Forelimb muscle (tissue), 1 donor: ENCODE results near the gene RFT1. TPM values are rescaled to one million over a fixed set of nuclear protein-coding genes. Genes with fewer than 3 reads are reported as not detected.

Experiments
- DNase-seq: peaks from one replicate; pipeline ENCODE4 v3.0.0-alpha.2; 2013; ENCODE audit warnings: low read depth
- polyA plus RNA-seq: library from polyadenylated mRNA; unstranded; fragments of 120-200 nt; gene quantifications from one replicate; pipeline ENCODE4 v1.2.1, GENCODE V29; 2013; ENCODE audit not compliant: insufficient read length

RFT1 gene
- polyA plus RNA-seq, 1 donor = 9.4 TPM

- DNase-seq = no peak
Observed at GRCh38 chr3:53126601-53127000, 3.6 kb downstream of the RFT1 start.

- no peak for DNase-seq
Observed at GRCh38 chr3:53123953-53124352, 6.3 kb downstream of the RFT1 start.

- no peak for DNase-seq
Observed at GRCh38 chr3:53123510-53123909, 6.7 kb downstream of the RFT1 start.

GRCh38 chr3:53122933-53123305 lies 7.3 kb downstream of the RFT1 start:
- DNase-seq = no peak

DNA sequence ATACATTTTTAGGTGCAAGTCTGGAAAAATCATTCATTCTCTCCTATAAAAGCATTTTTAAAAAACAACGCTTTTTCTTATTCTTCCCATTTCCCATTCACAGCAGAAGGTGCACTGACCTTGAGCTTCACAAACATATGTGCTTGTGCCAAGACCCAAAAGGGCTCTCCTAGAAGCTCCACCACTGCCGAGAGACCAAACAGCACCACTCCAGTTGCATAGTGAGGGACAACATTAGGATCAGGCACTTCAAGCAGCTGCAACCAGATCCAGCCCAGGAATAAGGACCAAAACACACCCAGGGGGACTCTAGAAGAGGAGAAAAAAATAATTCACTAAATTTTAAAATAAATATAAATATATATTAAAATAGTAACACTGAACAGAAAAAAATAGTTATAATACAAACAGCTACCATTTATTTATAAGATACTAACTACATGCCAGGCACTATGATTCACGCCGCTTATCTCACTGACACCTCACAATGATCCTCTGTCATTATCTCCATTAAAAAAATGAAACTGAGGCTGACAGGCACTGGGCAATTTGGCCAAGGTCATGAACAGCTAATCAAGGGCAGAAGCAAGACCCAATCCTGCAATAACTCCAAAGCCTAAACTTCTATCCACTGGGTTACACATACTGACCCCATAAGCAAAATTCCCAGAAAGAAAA lies 7.8 kb downstream of the RFT1 start:
- DNase-seq = no peak

DNA sequence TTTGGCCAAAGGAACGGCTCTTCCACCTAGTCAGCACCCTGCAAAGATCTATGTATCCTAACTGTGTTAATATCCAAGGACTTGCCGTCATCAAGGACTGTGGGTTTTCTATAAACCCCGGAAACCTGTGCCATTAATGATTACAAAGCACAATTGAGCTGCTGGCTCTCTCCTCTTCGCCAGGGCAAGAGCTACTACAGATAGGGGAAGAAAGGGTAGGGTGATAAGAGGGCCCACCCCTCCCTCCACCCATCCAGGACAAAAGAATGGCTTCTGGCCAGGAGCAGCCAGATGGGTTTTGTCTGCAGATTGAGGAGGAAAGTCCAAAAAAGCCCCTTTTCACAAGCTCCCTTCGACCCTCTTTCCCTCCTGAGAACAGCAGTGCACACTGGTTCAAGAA lies 9.9 kb downstream of the RFT1 start:
- DNase-seq = no peak

GRCh38 chr3:53116956-53117355 lies 13.3 kb downstream of the RFT1 start:
- no peak for DNase-seq

DNA sequence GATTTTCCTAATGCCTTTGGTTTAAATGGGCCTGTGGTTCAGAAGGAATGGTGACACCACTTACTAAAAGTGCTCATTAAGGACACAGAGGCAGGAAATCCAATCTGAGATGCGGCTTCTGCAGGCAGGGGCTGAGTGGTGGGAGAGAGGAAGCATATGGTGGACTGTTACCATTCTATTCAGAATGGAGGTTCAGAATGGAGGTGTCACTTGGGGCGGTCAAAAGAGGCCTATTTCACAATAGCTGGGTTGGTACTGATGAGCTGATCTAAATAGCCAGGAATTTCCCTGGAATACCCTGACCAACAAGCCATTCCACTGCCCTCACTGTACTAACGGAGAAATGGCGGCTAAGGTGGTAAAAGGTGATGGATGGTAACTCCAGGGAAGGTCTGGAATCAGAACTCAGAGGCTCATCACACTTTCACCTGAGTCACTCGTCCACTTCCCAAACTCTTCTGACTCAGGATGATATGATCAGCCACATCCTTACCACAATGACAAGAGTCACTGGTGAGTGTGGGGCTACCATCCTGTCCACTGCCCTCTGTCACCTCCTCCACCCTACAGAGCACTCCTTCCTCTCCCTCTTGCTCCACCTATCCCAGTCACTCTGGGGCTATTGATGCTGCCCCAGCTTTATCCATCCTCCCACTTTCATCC lies 15.7 kb downstream of the RFT1 start:
- no peak for DNase-seq

DNA sequence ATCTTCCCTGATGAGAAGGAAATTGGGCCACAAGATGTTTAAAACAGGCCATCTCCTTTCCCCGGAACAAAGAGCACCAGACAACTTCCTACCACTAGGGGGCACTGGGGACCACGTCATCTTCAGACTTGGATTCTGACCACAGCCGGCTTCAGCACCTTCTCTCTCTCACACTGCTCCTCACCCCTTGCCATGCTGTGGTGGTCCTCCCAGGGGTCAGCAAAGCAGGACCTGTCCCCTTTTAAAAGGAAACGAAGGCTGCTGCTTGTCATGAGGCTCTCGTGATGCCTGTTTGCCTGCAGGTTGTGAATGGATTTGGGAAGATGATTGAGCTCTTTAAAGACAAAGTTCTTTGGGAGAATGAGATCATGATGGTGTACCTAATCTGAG lies 16.2 kb downstream of the RFT1 start:
- DNase-seq = peak; percentile 59

- no peak for DNase-seq
Observed at GRCh38 chr3:53113293-53114010, 16.8 kb downstream of the RFT1 start.

GRCh38 chr3:53111822-53112221 lies 18.4 kb downstream of the RFT1 start:
- DNase-seq = no peak

- peak; percentile 60 for DNase-seq
Observed at GRCh38 chr3:53109891-53110771, 20.1 kb downstream of the RFT1 start.

GRCh38 chr3:53109190-53109589 lies 21.0 kb downstream of the RFT1 start:
- DNase-seq = no peak

- DNase-seq = no peak
Observed at GRCh38 chr3:53104762-53105161, 25.5 kb downstream of the RFT1 start.

GRCh38 chr3:53103397-53104296 lies 26.6 kb downstream of the RFT1 start:
- no peak for DNase-seq

DNA sequence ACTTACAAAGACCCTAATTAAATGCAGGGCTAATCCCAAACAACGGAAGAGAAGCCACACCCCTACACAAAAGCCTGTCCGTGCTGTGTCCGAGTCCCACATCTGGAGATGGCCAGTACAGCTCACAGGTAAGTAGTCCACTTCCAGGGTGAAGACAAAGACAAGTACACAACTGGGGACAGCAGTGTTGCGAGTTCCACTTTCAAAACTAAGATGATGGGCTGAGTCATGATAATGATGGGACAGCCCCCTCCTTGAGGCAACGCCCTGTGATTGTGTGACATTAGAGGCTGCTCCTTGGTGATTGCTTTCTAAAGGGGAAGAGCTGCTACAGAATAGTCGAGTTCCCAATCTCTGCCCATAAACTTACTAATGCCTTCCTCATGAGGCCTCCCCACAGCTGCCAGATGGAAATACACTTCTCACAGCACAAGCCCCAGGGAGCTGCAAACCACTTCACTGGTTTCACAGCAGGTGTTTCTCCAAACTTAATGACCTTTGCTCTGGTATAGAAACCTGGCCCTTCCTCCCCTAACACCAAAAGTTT lies 27.6 kb downstream of the RFT1 start:
- no peak for DNase-seq

DNA sequence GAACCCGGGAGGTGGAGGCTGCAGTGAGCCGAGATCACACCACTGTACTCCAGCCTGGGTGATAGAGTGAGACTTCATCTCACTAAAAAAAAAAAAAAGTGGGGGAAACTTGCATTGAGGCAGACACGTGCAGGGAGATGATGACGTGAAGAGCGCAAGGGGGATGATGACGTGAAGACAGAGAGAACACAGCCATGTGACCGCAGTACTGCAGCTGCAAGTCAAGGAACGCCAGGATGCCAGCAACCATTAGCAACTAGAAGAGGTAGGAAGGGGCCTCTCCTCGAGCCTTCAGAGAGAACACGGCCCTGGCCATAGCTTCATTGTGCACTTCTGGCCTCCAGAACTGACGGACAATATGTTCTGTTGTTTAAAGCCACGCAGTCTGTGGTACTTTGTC lies 28.3 kb downstream of the RFT1 start:
- DNase-seq = no peak

GRCh38 chr3:53100818-53101466 lies 29.3 kb downstream of the RFT1 start:
- no peak for DNase-seq

GRCh38 chr3:53097887-53098286 lies 32.3 kb downstream of the RFT1 start:
- DNase-seq = no peak

DNA sequence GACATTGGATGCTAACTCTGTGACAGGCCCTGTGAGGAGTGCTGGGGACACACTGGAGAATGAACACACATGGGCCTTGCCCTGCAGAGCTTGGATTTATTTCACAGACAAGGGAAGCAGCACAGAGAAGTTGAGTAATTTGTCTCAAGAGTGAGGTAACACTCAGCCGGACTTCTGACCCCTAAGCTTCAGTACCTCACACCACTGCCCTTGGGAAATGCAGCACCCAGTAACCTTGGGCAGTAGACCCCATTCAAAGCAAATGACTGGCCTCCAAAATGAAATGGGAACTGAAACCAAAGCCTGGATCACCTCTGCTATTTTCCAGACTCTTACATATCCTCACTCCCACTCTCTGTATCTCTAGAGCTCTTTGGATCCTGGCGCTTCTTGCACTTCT lies 37.3 kb downstream of the RFT1 start:
- no peak for DNase-seq
